ENCODE data around the gene PTPN11. TPM values are rescaled to one million over a fixed set of nuclear protein-coding genes. Genes with fewer than 3 reads are reported as not detected.

PTPN11 gene
- total RNA-seq, 2 experiments from 2014 or later: 56.2 to 123 TPM

DNA sequence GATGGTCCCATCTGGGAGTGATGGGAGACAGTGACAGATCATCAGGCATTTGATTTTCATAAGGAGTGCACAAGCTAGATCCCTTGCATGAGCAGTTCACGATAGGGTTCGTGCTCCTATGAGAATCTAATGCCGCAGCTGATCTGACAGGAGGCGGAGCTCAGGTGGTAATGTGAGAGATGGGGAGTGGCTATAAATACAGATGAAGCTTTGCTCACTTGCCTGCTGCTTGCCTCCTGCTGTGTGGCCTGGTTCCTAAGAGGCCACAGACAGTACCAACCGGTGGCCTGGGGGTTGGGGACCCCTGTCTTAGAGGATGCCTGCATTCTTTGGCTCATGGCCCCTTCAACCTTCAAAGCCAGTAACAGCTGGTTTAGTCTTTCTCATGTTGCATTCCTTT lies 130.3 kb downstream of the PTPN11 start:
- CTCF ChIA-PET (ENCODE audit: unreplicated experiment): no interaction called here
- intact Hi-C loops (cut with micrococcal nuclease; ENCODE audit: unreplicated experiment): no loop called here
- Histone ChIP-seq H3K79me2 (ENCODE audit: insufficient read depth, low read depth, low read length) (no peaks in the 10 kb centered on the region), H3K4me1 (ENCODE audit: insufficient read depth, low read length, poor library complexity, severe bottlenecking) (no peaks in the 10 kb centered on the region), H2AFZ (ENCODE audit: low read length) (no peak overlapping the region), H3K9me3 (ENCODE audit: low read length) (no peaks in the 10 kb centered on the region), H3K36me3 (ENCODE audit: insufficient read depth, low read length) (no peaks in the 10 kb centered on the region), H3K9me2 (ENCODE audit: insufficient read depth, low read length) (no peaks in the 10 kb centered on the region), H3K4me2 (ENCODE audit: low read length) (no peak overlapping the region), H3K27ac (ENCODE audit: low read depth, low read length, poor library complexity, severe bottlenecking) (no peak overlapping the region), H4K20me1 (ENCODE audit: insufficient read depth, low read length) (no peaks in the 10 kb centered on the region), H3K4me3 (ENCODE audit: low read depth, low read length, poor library complexity, severe bottlenecking) (no peak overlapping the region)
- no TSS peak for BruUV-seq (replicated peaks)
- TF ChIP-seq CTCF (conservative IDR thresholded peaks at IDR 0.05; ENCODE audit: low read length) (no peak), EZH2phosphoT487 (IDR thresholded peaks at IDR 0.05; ENCODE audit: borderline replicate concordance, low read depth, low read length) (no peak)
- no peak for DNase-seq (ENCODE audit: low spot score)
- POLR2A ChIA-PET: no interaction called here

DNA sequence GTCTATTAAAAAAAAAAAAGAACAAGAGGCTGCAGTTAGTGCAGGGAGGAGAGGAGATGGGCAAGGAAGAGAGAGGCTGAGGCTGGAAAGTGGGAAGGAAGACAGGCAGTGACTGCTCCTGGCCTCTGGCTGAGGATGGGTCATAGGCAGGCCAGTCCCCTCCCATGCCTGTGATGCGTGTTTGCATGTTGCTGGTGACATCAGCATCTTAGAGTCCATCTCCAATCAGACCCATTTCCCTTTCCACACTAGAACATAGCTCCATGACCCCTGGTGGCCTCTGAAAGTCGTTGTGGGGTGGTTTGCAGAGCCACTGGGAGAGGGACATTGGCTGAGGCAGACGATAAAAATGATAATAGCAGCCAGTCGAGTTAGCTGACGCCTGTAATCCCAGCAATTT lies 132.9 kb downstream of the PTPN11 start:
- no peak for DNase-seq (ENCODE audit: low spot score)
- H2AFZ ChIP-seq (ENCODE audit: low read length): no peak overlapping the region
- H3K4me1 ChIP-seq (ENCODE audit: insufficient read depth, low read length, poor library complexity, severe bottlenecking): no peaks in the 10 kb centered on the region
- ChIA-PET POLR2A (no interaction called here), CTCF (ENCODE audit: unreplicated experiment) (no interaction called here)
- intact Hi-C loops (cut with micrococcal nuclease; ENCODE audit: unreplicated experiment): no loop called here
- H3K27ac ChIP-seq (ENCODE audit: low read depth, low read length, poor library complexity, severe bottlenecking): no peak overlapping the region
- no peaks in the 10 kb centered on the region for H3K9me2 ChIP-seq (ENCODE audit: insufficient read depth, low read length)
- no peaks in the 10 kb centered on the region for H3K9me3 ChIP-seq (ENCODE audit: low read length)
- TF ChIP-seq CTCF (conservative IDR thresholded peaks at IDR 0.05; ENCODE audit: low read length) (no peak), EZH2phosphoT487 (IDR thresholded peaks at IDR 0.05; ENCODE audit: borderline replicate concordance, low read depth, low read length) (no peak)
- no peak overlapping the region for H3K4me3 ChIP-seq (ENCODE audit: low read depth, low read length, poor library complexity, severe bottlenecking)
- BruUV-seq (replicated peaks): no TSS peak
- no peaks in the 10 kb centered on the region for H4K20me1 ChIP-seq (ENCODE audit: insufficient read depth, low read length)
- no peak overlapping the region for H3K4me2 ChIP-seq (ENCODE audit: low read length)
- H3K36me3 ChIP-seq (ENCODE audit: insufficient read depth, low read length): no peaks in the 10 kb centered on the region
- H3K79me2 ChIP-seq (ENCODE audit: insufficient read depth, low read depth, low read length): no peaks in the 10 kb centered on the region

DNA sequence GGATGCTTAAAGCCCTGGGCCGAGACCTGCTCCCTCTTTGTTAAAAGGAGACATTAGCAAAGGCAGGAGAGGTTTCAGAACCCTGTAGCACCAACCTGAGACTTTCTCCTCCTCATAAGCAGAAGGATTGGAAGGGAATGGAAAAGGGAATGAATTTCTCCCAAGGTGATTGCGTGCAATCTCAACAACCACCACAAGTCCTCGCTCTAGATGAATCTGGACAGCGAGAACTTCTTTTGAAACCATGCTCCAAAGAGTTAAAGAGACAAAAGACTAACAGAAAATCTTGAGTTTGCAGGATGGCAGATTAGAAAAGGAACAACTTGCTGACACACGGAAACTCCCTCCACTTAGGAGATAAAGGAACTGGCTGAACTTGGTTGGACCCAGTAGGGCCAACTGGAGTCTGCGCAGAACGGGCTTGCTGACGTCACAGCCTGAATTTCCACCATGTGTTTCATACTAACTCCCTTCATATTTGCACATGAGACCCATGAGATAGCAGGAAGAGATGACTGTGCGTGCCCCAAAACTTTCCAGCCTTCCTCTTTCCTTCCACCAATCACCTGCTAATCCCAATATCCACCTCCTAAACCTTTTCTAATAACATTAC lies 137.0 kb downstream of the PTPN11 start:
- POLR2A ChIA-PET: no interaction called here
- Histone ChIP-seq H3K9me2 (ENCODE audit: insufficient read depth, low read length) (no peaks in the 10 kb centered on the region), H3K27ac (ENCODE audit: low read depth, low read length, poor library complexity, severe bottlenecking) (no peak overlapping the region), H3K4me2 (ENCODE audit: low read length) (no peak overlapping the region), H3K36me3 (ENCODE audit: insufficient read depth, low read length) (no peaks in the 10 kb centered on the region), H3K4me3 (ENCODE audit: low read depth, low read length, poor library complexity, severe bottlenecking) (no peak overlapping the region), H3K9me3 (ENCODE audit: low read length) (no peaks in the 10 kb centered on the region), H3K4me1 (ENCODE audit: insufficient read depth, low read length, poor library complexity, severe bottlenecking) (no peaks in the 10 kb centered on the region), H2AFZ (ENCODE audit: low read length) (no peak overlapping the region), H4K20me1 (ENCODE audit: insufficient read depth, low read length) (no peaks in the 10 kb centered on the region), H3K79me2 (ENCODE audit: insufficient read depth, low read depth, low read length) (no peaks in the 10 kb centered on the region)
- intact Hi-C loops (cut with micrococcal nuclease; ENCODE audit: unreplicated experiment): no loop called here
- DNase-seq (ENCODE audit: low spot score): no peak
- TF ChIP-seq EZH2phosphoT487 (IDR thresholded peaks at IDR 0.05; ENCODE audit: borderline replicate concordance, low read depth, low read length) (no peak), CTCF (conservative IDR thresholded peaks at IDR 0.05; ENCODE audit: low read length) (no peak)
- BruUV-seq (replicated peaks): no TSS peak
- CTCF ChIA-PET (ENCODE audit: unreplicated experiment): no interaction called here
